HepG2 (cell line): ENCODE data around the gene MAP1LC3C.

Source experiments
- KDM1A ChIP-seq: IDR thresholded peaks from 2 replicates; pipeline ENCODE4 v1.6.1; 2016; ENCODE audit warnings: missing compliant biosample characterization
- POLR2A ChIP-seq, 2 experiments: IDR thresholded peaks; 2 replicates each; pipeline ENCODE4 v1.6.1; 2011; ENCODE audit warnings: low read depth in 2 of 2, low read length in 2 of 2, mild to moderate bottlenecking in 1 of 2, moderate library complexity in 1 of 2; ENCODE audit not compliant: insufficient read depth in 1 of 2
- SYNCRIP ChIP-seq: fragments of 200-400 bp; formaldehyde crosslinking; IDR thresholded peaks from 2 replicates; pipeline ENCODE4 v1.6.1; 2018; ENCODE audit warnings: mild to moderate bottlenecking, low read depth, low read length; ENCODE audit not compliant: insufficient read depth
- TP53 ChIP-seq: sonication (generic); formaldehyde crosslinking; conservative IDR thresholded peaks from 2 replicates; pipeline ENCODE4 v1.4.0; 2020; ENCODE audit warnings: missing genetic modification reagents
- TF ChIP-seq, protein P1 (sequence below): sonication (generic); formaldehyde crosslinking; IDR thresholded peaks from 2 replicates; pipeline ENCODE4 v1.5.0; 2020; ENCODE audit warnings: mild to moderate bottlenecking, missing genetic modification reagents

DNA sequence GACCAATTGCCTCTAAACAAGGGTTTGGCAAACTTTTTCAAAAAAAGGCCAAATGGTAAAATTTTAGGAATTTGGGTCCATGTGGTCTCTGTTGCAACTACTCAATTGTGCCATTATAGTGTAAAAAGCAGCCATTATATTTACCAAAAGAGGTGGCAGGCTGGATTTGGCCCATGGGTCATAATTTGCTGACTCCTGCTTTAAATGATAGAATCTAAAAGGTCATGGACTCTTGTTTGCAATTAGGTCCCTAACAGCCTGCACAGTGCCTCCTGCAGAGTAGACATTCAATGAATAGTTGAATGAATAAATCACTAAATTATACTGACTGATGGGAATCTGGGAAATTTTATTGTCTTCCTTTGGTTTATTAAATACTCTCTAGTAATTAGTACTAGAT lies 35.2 kb downstream of the MAP1LC3C start:
- TF ChIP-seq POLR2A (IDR thresholded peaks at IDR 0.05; ENCODE audit: insufficient read depth in 1 of 2, low read depth in 2 of 2, low read length in 2 of 2) (no peak), TP53 (CRISPR knock-in tag) (no peak), SYNCRIP (no peak), KDM1A (CRISPR knock-in tag) (no peak)
- TF ChIP-seq, protein P1, sequence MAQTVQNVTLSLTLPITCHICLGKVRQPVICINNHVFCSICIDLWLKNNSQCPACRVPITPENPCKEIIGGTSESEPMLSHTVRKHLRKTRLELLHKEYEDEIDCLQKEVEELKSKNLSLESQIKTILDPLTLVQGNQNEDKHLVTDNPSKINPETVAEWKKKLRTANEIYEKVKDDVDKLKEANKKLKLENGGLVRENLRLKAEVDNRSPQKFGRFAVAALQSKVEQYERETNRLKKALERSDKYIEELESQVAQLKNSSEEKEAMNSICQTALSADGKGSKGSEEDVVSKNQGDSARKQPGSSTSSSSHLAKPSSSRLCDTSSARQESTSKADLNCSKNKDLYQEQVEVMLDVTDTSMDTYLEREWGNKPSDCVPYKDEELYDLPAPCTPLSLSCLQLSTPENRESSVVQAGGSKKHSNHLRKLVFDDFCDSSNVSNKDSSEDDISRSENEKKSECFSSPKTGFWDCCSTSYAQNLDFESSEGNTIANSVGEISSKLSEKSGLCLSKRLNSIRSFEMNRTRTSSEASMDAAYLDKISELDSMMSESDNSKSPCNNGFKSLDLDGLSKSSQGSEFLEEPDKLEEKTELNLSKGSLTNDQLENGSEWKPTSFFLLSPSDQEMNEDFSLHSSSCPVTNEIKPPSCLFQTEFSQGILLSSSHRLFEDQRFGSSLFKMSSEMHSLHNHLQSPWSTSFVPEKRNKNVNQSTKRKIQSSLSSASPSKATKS (CRISPR knock-in tag), result no peak
